ENCODE data around the gene RFFL.
"Not testable (repeated sequence)": the region's sequence is repeated elsewhere in the genome, so short reads cannot be mapped to it uniquely, and the experiment has no call there.

Gene RFFL

DNA sequence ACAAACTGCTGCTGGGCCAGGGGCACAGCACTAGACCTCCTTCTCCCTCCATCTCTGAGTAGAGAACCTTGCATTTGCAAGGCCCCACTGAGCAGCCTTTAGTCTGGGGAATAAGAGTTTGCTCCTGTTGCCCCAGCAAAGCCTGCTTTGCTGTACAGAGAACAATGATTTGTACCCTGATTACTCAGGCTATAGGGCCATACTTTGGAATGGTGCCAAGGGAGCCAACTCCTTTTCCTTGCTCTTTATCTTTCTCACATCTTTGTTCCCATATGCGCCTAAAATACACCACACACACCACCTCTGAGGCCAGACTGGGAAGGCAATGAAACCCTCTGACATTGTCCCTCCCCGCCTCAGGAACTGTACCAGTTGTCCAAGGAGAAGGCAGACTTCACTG is 62.0 kb downstream of the RFFL start:
- Histone ChIP-seq H3K4me3 (ENCODE audit: low read depth, low read length, poor library complexity, severe bottlenecking) (no peak overlapping the region), H3K9me3 (ENCODE audit: low read length) (no peaks in the 10 kb centered on the region), H3K4me2 (ENCODE audit: low read length) (no peak overlapping the region), H3K9ac (ENCODE audit: low read length) (no peak overlapping the region), H3K79me2 (ENCODE audit: insufficient read depth, low read length) (no peaks in the 10 kb centered on the region), H3F3A (ENCODE audit: insufficient read depth, low read length) (no peaks in the 10 kb centered on the region), H3K9me2 (ENCODE audit: low read depth, low read length) (no peaks in the 10 kb centered on the region), H3K27ac (ENCODE audit: low read depth, low read length, poor library complexity, severe bottlenecking) (no peak overlapping the region), H3K27me3 (ENCODE audit: insufficient read depth, low read length) (no peaks in the 10 kb centered on the region), H2AFZ (ENCODE audit: low read length) (no peak overlapping the region), H3K4me1 (ENCODE audit: insufficient read depth, low read length, severe bottlenecking) (no peaks in the 10 kb centered on the region), H3K36me3 (ENCODE audit: insufficient read depth, low read length) (peaks cover 72% of the 10 kb centered on the region), H4K20me1 (ENCODE audit: insufficient read depth, low read length) (no peaks in the 10 kb centered on the region)
- TF ChIP-seq, protein P1, sequence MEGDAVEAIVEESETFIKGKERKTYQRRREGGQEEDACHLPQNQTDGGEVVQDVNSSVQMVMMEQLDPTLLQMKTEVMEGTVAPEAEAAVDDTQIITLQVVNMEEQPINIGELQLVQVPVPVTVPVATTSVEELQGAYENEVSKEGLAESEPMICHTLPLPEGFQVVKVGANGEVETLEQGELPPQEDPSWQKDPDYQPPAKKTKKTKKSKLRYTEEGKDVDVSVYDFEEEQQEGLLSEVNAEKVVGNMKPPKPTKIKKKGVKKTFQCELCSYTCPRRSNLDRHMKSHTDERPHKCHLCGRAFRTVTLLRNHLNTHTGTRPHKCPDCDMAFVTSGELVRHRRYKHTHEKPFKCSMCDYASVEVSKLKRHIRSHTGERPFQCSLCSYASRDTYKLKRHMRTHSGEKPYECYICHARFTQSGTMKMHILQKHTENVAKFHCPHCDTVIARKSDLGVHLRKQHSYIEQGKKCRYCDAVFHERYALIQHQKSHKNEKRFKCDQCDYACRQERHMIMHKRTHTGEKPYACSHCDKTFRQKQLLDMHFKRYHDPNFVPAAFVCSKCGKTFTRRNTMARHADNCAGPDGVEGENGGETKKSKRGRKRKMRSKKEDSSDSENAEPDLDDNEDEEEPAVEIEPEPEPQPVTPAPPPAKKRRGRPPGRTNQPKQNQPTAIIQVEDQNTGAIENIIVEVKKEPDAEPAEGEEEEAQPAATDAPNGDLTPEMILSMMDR (IDR thresholded peaks at IDR 0.05; ENCODE audit: low read length), result no peak
- no peak for TF ChIP-seq EZH2 (IDR thresholded peaks at IDR 0.05; ENCODE audit: borderline replicate concordance, low read length)

DNA sequence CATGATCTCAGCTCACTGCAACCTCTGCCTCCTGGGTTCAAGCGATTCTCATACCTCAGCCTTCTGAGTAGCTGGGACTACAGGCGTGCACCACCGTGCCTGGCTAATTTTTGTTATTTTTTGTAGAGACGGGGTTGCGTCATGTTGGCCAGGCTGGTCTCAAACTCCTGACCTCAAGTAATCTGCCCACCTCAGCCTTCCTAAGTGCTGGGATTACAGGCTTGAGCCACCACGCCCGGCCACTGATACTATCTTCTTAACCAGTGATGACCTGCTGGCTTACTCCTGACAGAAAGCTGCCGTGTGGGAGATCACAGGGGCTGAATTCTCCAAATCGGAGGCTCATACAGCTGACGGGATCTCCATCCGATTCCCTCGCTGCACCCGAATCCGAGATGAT is 62.5 kb downstream of the RFFL start:
- not testable (repeated sequence) for H3K4me2 ChIP-seq (ENCODE audit: low read length); H3K27me3 ChIP-seq (ENCODE audit: insufficient read depth, low read length); H3K9me3 ChIP-seq (ENCODE audit: low read length); H3K27ac ChIP-seq (ENCODE audit: low read depth, low read length, poor library complexity, severe bottlenecking); H2AFZ ChIP-seq (ENCODE audit: low read length); H3K4me1 ChIP-seq (ENCODE audit: insufficient read depth, low read length, severe bottlenecking); H3K9ac ChIP-seq (ENCODE audit: low read length); H3K79me2 ChIP-seq (ENCODE audit: insufficient read depth, low read length); H4K20me1 ChIP-seq (ENCODE audit: insufficient read depth, low read length); H3K9me2 ChIP-seq (ENCODE audit: low read depth, low read length); H3K4me3 ChIP-seq (ENCODE audit: low read depth, low read length, poor library complexity, severe bottlenecking); H3F3A ChIP-seq (ENCODE audit: insufficient read depth, low read length)
- H3K36me3 ChIP-seq (ENCODE audit: insufficient read depth, low read length), result peaks cover 78% of the 10 kb centered on the region

- Histone ChIP-seq H3K27me3 (ENCODE audit: insufficient read depth, low read length) (no peaks in the 10 kb centered on the region), H3F3A (ENCODE audit: insufficient read depth, low read length) (no peaks in the 10 kb centered on the region), H3K4me1 (ENCODE audit: insufficient read depth, low read length, severe bottlenecking) (no peaks in the 10 kb centered on the region), H3K9ac (ENCODE audit: low read length) (no peak overlapping the region), H3K4me2 (ENCODE audit: low read length) (no peak overlapping the region), H3K9me3 (ENCODE audit: low read length) (no peaks in the 10 kb centered on the region), H3K36me3 (ENCODE audit: insufficient read depth, low read length) (peaks cover 87% of the 10 kb centered on the region), H3K4me3 (ENCODE audit: low read depth, low read length, poor library complexity, severe bottlenecking) (no peak overlapping the region), H3K9me2 (ENCODE audit: low read depth, low read length) (no peaks in the 10 kb centered on the region), H4K20me1 (ENCODE audit: insufficient read depth, low read length) (no peaks in the 10 kb centered on the region), H2AFZ (ENCODE audit: low read length) (no peak overlapping the region), H3K79me2 (ENCODE audit: insufficient read depth, low read length) (no peaks in the 10 kb centered on the region), H3K27ac (ENCODE audit: low read depth, low read length, poor library complexity, severe bottlenecking) (no peak overlapping the region)
- TF ChIP-seq EZH2 (IDR thresholded peaks at IDR 0.05; ENCODE audit: borderline replicate concordance, low read length), result no peak
- TF ChIP-seq, protein P1 (IDR thresholded peaks at IDR 0.05; ENCODE audit: low read length), result no peak
Observed at GRCh38 chr17:34999456-34999855, 64.1 kb downstream of the RFFL start.

- Histone ChIP-seq H3K4me2 (ENCODE audit: low read length) (no peak overlapping the region), H3K27me3 (ENCODE audit: insufficient read depth, low read length) (no peaks in the 10 kb centered on the region), H3K27ac (ENCODE audit: low read depth, low read length, poor library complexity, severe bottlenecking) (no peak overlapping the region), H3K4me3 (ENCODE audit: low read depth, low read length, poor library complexity, severe bottlenecking) (no peak overlapping the region), H3K9me3 (ENCODE audit: low read length) (no peaks in the 10 kb centered on the region), H3F3A (ENCODE audit: insufficient read depth, low read length) (no peaks in the 10 kb centered on the region), H2AFZ (ENCODE audit: low read length) (no peak overlapping the region), H3K9me2 (ENCODE audit: low read depth, low read length) (no peaks in the 10 kb centered on the region), H3K36me3 (ENCODE audit: insufficient read depth, low read length) (peaks cover 87% of the 10 kb centered on the region), H3K4me1 (ENCODE audit: insufficient read depth, low read length, severe bottlenecking) (no peaks in the 10 kb centered on the region), H3K9ac (ENCODE audit: low read length) (no peak overlapping the region), H3K79me2 (ENCODE audit: insufficient read depth, low read length) (no peaks in the 10 kb centered on the region), H4K20me1 (ENCODE audit: insufficient read depth, low read length) (no peaks in the 10 kb centered on the region)
- TF ChIP-seq EZH2 (IDR thresholded peaks at IDR 0.05; ENCODE audit: borderline replicate concordance, low read length), result no peak
- TF ChIP-seq, protein P1 (IDR thresholded peaks at IDR 0.05; ENCODE audit: low read length), result peak; percentile 69; the same call in 1 of the 2 replicates
Observed at GRCh38 chr17:34998205-34998604, 65.3 kb downstream of the RFFL start.
